Posterior vena cava (tissue), 2 donors: ENCODE measurements around the gene COLQ. TPM values are rescaled to one million over a fixed set of nuclear protein-coding genes. Genes with fewer than 3 reads are reported as not detected.

Experiments
- DNase-seq: peaks from one replicate; pipeline ENCODE4 v3.0.0-alpha.2; 2020; ENCODE audit warnings: low spot score
- intact Hi-C, 2 donors: fragments of 100-400 bp; cut with DNase I; formaldehyde crosslinking; loops; one replicate each; pipeline versions ENCODE4 v1.14.1 to v1.14.2; 2022 to 2023
- microRNA-seq, 2 donors: library from miRNA; unstranded; fragments of <30 nt; microRNA quantifications; one replicate each; pipeline ENCODE4 v1.2.0, GENCODE V29; 2020 to 2021; ENCODE audit warnings: borderline microRNAs expressed in 2 of 2
- total RNA-seq, 2 donors: library from RNA; stranded (reverse); fragmentation: NEBNext Ultra II Directional; extraction: Animal tissue kit (Norgen Biotek cat#: 25700); gene quantifications; one replicate each; pipeline ENCODE4 v1.2.1, GENCODE V29; 2021
- donor health status: DM: yes; HTN: yes; CAD: no.
- donor health status: DM: yes; HTN: yes; CAD: no.

Gene COLQ
- total RNA-seq, 2 donors from 2014 or later: 2.2 to 2.8 TPM

- DNase-seq: no peak
- intact Hi-C loops: loop anchor here (5.0 to 10.0 kb wide), 2 partner anchors 137 to 200 kb away; partner anchors contain the start of gene CAPN7 (in 1 of the 2)
These were observed 116.7 kb downstream of the COLQ start for GRCh38 chr3:15404767-15405166.

- intact Hi-C loops: loop anchor here (5.0 to 10.0 kb wide), 2 partner anchors 137 to 199 kb away; partner anchors contain the start of gene CAPN7 (in 1 of the 2)
- DNase-seq: no peak
These were observed 117.5 kb downstream of the COLQ start for GRCh38 chr3:15403965-15404364.

GRCh38 chr3:15403495-15403894, 118.0 kb downstream of the COLQ start:
- DNase-seq: no peak
- intact Hi-C loops: loop anchor here (5.0 to 10.0 kb wide), 2 partner anchors 136 to 199 kb away; partner anchors contain the start of gene CAPN7 (in 1 of the 2)

GRCh38 chr3:15401936-15402335, 119.6 kb downstream of the COLQ start:
- intact Hi-C loops: loop anchor here (5.0 to 10.0 kb wide), 2 partner anchors 135 to 197 kb away; partner anchors contain the start of gene CAPN7 (in 1 of the 2)
- DNase-seq: no peak

Small RNAs within 50 kb of the gene (microRNA-seq; reads per million reads assigned to microRNA genes)
- gene MIR4270: 0 reads per million in 2 donors

Other genes with a start within 250 kb of the COLQ start
- gene SH3BP5, start 189.1 kb downstream of the COLQ start, total RNA-seq: 100 to 1,000 TPM in 1 of 2 donors, 10 to 100 TPM in 1; 67.9 to 105 TPM
- 10 to 100 TPM; 10.6 to 11.1 TPM for gene METTL6, start 94.2 kb downstream of the COLQ start, total RNA-seq
- gene EAF1, start 94.1 kb downstream of the COLQ start, total RNA-seq: 10 to 100 TPM; 15.3 to 16.7 TPM
- gene HACL1, start 79.9 kb upstream of the COLQ start, total RNA-seq: 10 to 100 TPM; 18.5 to 21.2 TPM
- 10 to 100 TPM; 13.3 to 18.1 TPM for gene BTD, start 80.0 kb upstream of the COLQ start, total RNA-seq